DND-41 (cell line): Measurements from ENCODE around the gene BTBD8.

Experiments
- ATAC-seq: fragments of 200-7000 bp; cut with Tn5 transposase; 3 replicates; pipeline ENCODE4 v1.9.1; 2021; ENCODE audit warnings: low read depth; ENCODE audit not compliant: insufficient read depth
- DNase-seq: peaks from one replicate; pipeline ENCODE4 v3.0.0-alpha.2; 2020
- H2AFZ ChIP-seq: 2 replicates; pipeline ENCODE4 v1.6.0; 2012; ENCODE audit warnings: low read depth, low read length
- H3K27ac ChIP-seq: 2 replicates; pipeline ENCODE4 v1.5.1; 2012; ENCODE audit warnings: low read length, inconsistent platforms
- H3K27me3 ChIP-seq: fragments of 200-600 bp; sonication (generic); 2 replicates; pipeline ENCODE4 v1.6.0; 2012; ENCODE audit warnings: low read length, mild to moderate bottlenecking, inconsistent platforms; ENCODE audit not compliant: insufficient read depth, poor library complexity
- H3K36me3 ChIP-seq: 2 replicates; pipeline ENCODE4 v1.5.1; 2012; ENCODE audit warnings: low read length, inconsistent platforms; ENCODE audit not compliant: insufficient read depth
- H3K4me1 ChIP-seq: 2 replicates; pipeline ENCODE4 v1.5.1; 2012; ENCODE audit warnings: mild to moderate bottlenecking, low read length; ENCODE audit not compliant: insufficient read depth
- H3K4me2 ChIP-seq: 2 replicates; pipeline ENCODE4 v1.6.0; 2012; ENCODE audit warnings: mild to moderate bottlenecking, moderate library complexity, low read length, inconsistent platforms; ENCODE audit not compliant: insufficient read depth
- H3K4me3 ChIP-seq, 2 experiments: fragments of 200-600 bp in 1 of 2; shearing (Covaris generic) in 1 of 2; 2 replicates each; pipeline ENCODE4 v1.5.1; 2012 to 2016; ENCODE audit warnings: inconsistent platforms in 2 of 2, low read length in 2 of 2, mild to moderate bottlenecking in 2 of 2, low read depth in 1 of 2, moderate library complexity in 1 of 2
- H3K79me2 ChIP-seq: 2 replicates; pipeline ENCODE4 v1.6.0; 2012; ENCODE audit warnings: low read length, inconsistent platforms; ENCODE audit not compliant: insufficient read depth
- H3K9ac ChIP-seq: 2 replicates; pipeline ENCODE4 v1.6.0; 2012; ENCODE audit warnings: low read depth, mild to moderate bottlenecking, inconsistent platforms, low read length, moderate library complexity
- H3K9me3 ChIP-seq: 2 replicates; pipeline ENCODE4 v1.5.1; 2012; ENCODE audit warnings: low read length, moderate library complexity, mild to moderate bottlenecking, inconsistent platforms; ENCODE audit not compliant: insufficient read depth, severe bottlenecking
- H4K20me1 ChIP-seq: 2 replicates; pipeline ENCODE4 v1.6.0; 2012; ENCODE audit warnings: low read length; ENCODE audit not compliant: insufficient read depth
- EZH2 ChIP-seq: IDR thresholded peaks from 3 replicates; pipeline ENCODE4 v1.6.1; 2012; ENCODE audit warnings: borderline replicate concordance, low read depth, mild to moderate bottlenecking, moderate library complexity, low read length, inconsistent platforms; ENCODE audit not compliant: severe bottlenecking
- TF ChIP-seq, protein P1 (sequence below): IDR thresholded peaks from 2 replicates; pipeline ENCODE4 v1.5.1; 2012; ENCODE audit warnings: borderline replicate concordance, low read length, moderate library complexity, mild to moderate bottlenecking; ENCODE audit not compliant: poor library complexity, severe bottlenecking; ENCODE audit errors: extremely low read depth

Gene BTBD8

DNA sequence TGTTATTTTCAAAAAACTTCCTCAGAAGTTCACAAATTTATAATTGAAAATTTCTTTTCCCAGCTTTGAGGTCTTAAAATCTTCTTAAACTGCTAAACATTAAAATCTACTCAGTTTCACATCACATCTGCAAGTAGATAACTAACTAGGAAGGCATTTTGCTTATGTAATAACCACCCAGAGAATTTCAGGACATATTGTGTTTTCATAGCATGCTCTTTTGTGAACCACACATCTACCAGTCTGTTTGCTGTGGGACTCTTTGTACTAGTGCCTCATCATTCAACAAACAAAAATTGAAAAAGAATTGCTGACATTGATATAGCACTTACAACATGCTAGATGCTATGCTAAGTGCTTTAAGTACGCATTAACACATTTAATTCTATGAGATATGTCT, 105.9 kb downstream of the BTBD8 start:
- Histone ChIP-seq H3K36me3 (no peaks in the 10 kb centered on the region; the same call in 1 of the 2 replicates), H3K4me1 (no peaks in the 10 kb centered on the region), H4K20me1 (no peaks in the 10 kb centered on the region), H3K4me3 (no peak overlapping the region), H3K9me3 (no peaks in the 10 kb centered on the region), H3K79me2 (no peaks in the 10 kb centered on the region), H3K27ac (no peak overlapping the region), H2AFZ (no peak overlapping the region), H3K9ac (no peak overlapping the region), H3K4me2 (no peak overlapping the region), H3K27me3 (no peaks in the 10 kb centered on the region)
- no peak for TF ChIP-seq EZH2
- TF ChIP-seq, protein P1, sequence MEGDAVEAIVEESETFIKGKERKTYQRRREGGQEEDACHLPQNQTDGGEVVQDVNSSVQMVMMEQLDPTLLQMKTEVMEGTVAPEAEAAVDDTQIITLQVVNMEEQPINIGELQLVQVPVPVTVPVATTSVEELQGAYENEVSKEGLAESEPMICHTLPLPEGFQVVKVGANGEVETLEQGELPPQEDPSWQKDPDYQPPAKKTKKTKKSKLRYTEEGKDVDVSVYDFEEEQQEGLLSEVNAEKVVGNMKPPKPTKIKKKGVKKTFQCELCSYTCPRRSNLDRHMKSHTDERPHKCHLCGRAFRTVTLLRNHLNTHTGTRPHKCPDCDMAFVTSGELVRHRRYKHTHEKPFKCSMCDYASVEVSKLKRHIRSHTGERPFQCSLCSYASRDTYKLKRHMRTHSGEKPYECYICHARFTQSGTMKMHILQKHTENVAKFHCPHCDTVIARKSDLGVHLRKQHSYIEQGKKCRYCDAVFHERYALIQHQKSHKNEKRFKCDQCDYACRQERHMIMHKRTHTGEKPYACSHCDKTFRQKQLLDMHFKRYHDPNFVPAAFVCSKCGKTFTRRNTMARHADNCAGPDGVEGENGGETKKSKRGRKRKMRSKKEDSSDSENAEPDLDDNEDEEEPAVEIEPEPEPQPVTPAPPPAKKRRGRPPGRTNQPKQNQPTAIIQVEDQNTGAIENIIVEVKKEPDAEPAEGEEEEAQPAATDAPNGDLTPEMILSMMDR = no peak
- DNase-seq = no peak
- ATAC-seq = no peak

DNA sequence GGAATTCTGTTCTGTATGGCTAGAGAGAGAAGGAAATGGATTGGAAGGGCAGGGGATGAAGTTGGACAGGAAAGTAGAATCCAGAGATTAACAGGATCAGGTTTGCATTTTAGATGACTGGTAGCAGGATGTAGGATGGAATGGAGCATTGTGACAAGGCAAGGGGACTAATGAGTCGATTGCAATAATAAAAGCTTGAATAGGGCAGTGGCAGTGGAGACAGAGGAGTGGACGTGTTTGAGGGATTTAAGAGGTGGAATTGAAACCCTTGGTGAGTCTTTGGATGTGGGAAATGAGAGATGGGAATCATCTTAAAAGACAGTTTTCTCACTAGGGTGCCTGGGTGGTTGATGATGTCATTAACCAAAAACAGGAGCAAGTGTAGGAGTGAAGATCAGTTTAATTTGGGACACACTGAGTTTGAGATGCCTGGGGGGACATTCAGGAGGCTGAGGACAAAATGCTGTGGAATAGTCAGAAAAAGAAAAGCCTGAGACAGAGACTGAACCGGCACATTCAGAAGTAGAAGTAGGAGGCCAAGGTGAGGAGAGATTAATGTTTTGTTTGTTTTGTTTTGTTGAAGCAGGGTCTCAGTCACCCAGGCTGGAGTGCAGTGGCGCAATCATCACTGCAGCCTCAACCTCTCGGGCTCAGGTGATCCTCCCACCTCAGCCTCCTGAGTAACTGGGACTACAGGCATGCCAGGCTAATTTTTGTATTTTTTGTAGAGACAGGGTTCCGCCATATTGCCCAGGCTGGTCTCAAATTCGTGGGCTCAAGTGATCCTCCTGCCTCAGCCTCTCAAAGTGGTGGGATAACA, 108.5 kb downstream of the BTBD8 start:
- H3K36me3 ChIP-seq = no peaks in the 10 kb centered on the region
- no peaks in the 10 kb centered on the region for H3K27me3 ChIP-seq
- no peak overlapping the region for H3K27ac ChIP-seq
- no peak overlapping the region for H2AFZ ChIP-seq
- H3K79me2 ChIP-seq = no peaks in the 10 kb centered on the region
- H3K9me3 ChIP-seq = no peaks in the 10 kb centered on the region
- H4K20me1 ChIP-seq = no peaks in the 10 kb centered on the region
- H3K4me1 ChIP-seq = no peaks in the 10 kb centered on the region
- H3K4me2 ChIP-seq = no peak overlapping the region
- no peak overlapping the region for H3K9ac ChIP-seq
- TF ChIP-seq EZH2 = no peak
- TF ChIP-seq, protein P1 = no peak
- DNase-seq (no peak), ATAC-seq (no peak)
- no peak overlapping the region for H3K4me3 ChIP-seq

DNA sequence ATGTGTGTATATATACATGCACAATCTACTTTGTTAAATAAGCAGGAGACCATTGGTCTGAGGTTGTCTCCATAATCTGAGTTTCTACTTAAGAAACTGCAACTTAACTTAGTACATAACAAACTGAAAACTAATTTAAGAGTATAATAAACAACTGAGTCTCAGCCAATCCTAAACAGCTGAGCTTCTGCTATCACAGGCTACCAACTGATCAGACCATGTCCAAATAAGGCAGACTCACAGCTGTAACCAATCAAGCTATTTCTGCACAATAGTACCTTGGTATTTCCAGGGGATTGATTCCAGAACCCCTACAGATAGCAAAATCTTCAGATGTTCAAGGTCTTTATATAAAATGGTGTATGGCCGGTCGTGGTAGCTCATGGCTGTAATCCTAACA, 111.6 kb downstream of the BTBD8 start:
- Histone ChIP-seq H3K9me3 (no peaks in the 10 kb centered on the region), H4K20me1 (no peaks in the 10 kb centered on the region), H3K27ac (no peak overlapping the region), H3K79me2 (no peaks in the 10 kb centered on the region), H3K27me3 (no peaks in the 10 kb centered on the region), H3K9ac (no peak overlapping the region), H3K36me3 (no peaks in the 10 kb centered on the region), H3K4me3 (no peak overlapping the region), H2AFZ (no peak overlapping the region), H3K4me2 (no peak overlapping the region), H3K4me1 (peaks cover under 1% of the 10 kb centered on the region; the same call in 1 of the 2 replicates)
- no peak for DNase-seq
- ATAC-seq = no peak
- TF ChIP-seq, protein P1 = no peak
- no peak for TF ChIP-seq EZH2
